ENCODE results near the gene STARD13. TPM values are rescaled to one million over a fixed set of nuclear protein-coding genes. Genes with fewer than 3 reads are reported as not detected.

STARD13 gene
- total RNA-seq, 1 experiment from 2014 or later, result 2.1 TPM

DNA sequence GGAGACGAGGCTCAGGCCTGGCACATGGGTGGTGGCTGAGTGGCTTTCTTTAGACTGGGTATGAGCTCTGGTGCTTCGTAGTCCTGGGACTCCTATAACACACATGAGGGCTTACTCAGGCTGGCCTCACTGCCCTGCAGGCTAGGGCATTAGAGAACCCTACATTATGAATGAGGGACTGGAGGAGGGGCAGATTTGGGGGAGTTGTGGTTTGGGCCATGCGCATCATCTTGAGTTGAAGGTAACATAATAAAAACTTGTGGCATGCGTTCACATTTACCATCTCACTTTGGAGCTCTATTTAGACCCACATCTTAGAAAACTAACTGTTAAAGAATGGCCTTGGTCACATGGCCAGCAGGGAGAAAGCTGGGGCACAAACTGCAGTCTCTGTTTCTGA is 54.2 kb downstream of the STARD13 start:
- Histone ChIP-seq H2BK20ac (ENCODE audit: low read depth, low read length, poor library complexity, severe bottlenecking) (no peak overlapping the region), H2AK5ac (ENCODE audit: insufficient read length, low read length) (no peak overlapping the region), H3K27ac (ENCODE audit: insufficient read length, low read depth, low read length) (no peak overlapping the region), H4K5ac (ENCODE audit: insufficient read length, low read depth, low read length) (no peak overlapping the region), H4K91ac (ENCODE audit: insufficient read length, low read depth, low read length) (no peak overlapping the region), H3K9me3 (ENCODE audit: control insufficient read depth, low read depth, low read length) (no peaks in the 10 kb centered on the region), H2BK12ac (ENCODE audit: insufficient read length, low read depth, low read length) (no peak overlapping the region), H3K4me2 (ENCODE audit: insufficient read depth, insufficient read length, low read length) (no peak overlapping the region), H2BK5ac (ENCODE audit: insufficient read length, low read length) (no peak overlapping the region), H3K4ac (ENCODE audit: low read depth, low read length) (no peak overlapping the region), H2BK120ac (ENCODE audit: low read depth, low read length, poor library complexity, severe bottlenecking) (no peak overlapping the region), H3T11ph (ENCODE audit: low read length) (no peak overlapping the region), H3K79me2 (ENCODE audit: insufficient read depth, low read length) (no peaks in the 10 kb centered on the region), H3K56ac (ENCODE audit: insufficient read length, low read depth, low read length) (no peak overlapping the region), H2BK15ac (ENCODE audit: low read depth, low read length) (no peak overlapping the region), H4K20me1 (ENCODE audit: control insufficient read depth, insufficient read depth, insufficient read length) (no peaks in the 10 kb centered on the region), H3K18ac (ENCODE audit: insufficient read length, low read depth, low read length) (no peak overlapping the region), H3K23ac (ENCODE audit: insufficient read length, low read depth, low read length) (no peak overlapping the region), H3K23me2 (ENCODE audit: insufficient read length, low read depth, low read length, poor library complexity, severe bottlenecking) (no peaks in the 10 kb centered on the region), H2AFZ (ENCODE audit: low read length) (no peak overlapping the region), H3K27me3 (ENCODE audit: insufficient read depth, low read length) (no peaks in the 10 kb centered on the region), H3K9ac (ENCODE audit: extremely low read depth, insufficient read length, low read length) (no peak overlapping the region), H3K14ac (ENCODE audit: insufficient read depth, low read length) (no peak overlapping the region), H3K79me1 (ENCODE audit: insufficient read depth, low read depth, low read length, poor library complexity, severe bottlenecking) (no peaks in the 10 kb centered on the region), H3K4me1 (ENCODE audit: insufficient read depth, low read length) (peaks cover 13% of the 10 kb centered on the region; the same call in 1 of the 2 replicates), H4K8ac (replicated peaks; ENCODE audit: insufficient read length, low read depth, low read length) (no peak overlapping the region)
- Mint-ChIP-seq H3K4me1 (peaks cover 27 to 32% of the 10 kb centered on the region in 2 experiments), H3K27ac (no peak overlapping the region), H3K36me3 (ENCODE audit: insufficient read depth in 1 of 3, low read depth in 3 of 3) (peaks cover 2 to 7% (median 6%) of the 10 kb centered on the region in 3 experiments; a peak in 6 of 7 replicates), H3K9me3 (peaks cover 5 to 10% of the 10 kb centered on the region in 2 experiments; a peak in 4 of 5 replicates), H3K27me3 (ENCODE audit: low read depth) (no peaks in the 10 kb centered on the region), H3K4me3 (no peak overlapping the region)
- no CpG with 5 or more reads among the region's 4 CpGs for WGBS (ENCODE audit: extremely low coverage, insufficient read length, low lambda C conversion rate)
- TF ChIP-seq, protein P1, sequence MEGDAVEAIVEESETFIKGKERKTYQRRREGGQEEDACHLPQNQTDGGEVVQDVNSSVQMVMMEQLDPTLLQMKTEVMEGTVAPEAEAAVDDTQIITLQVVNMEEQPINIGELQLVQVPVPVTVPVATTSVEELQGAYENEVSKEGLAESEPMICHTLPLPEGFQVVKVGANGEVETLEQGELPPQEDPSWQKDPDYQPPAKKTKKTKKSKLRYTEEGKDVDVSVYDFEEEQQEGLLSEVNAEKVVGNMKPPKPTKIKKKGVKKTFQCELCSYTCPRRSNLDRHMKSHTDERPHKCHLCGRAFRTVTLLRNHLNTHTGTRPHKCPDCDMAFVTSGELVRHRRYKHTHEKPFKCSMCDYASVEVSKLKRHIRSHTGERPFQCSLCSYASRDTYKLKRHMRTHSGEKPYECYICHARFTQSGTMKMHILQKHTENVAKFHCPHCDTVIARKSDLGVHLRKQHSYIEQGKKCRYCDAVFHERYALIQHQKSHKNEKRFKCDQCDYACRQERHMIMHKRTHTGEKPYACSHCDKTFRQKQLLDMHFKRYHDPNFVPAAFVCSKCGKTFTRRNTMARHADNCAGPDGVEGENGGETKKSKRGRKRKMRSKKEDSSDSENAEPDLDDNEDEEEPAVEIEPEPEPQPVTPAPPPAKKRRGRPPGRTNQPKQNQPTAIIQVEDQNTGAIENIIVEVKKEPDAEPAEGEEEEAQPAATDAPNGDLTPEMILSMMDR (conservative IDR thresholded peaks at IDR 0.05), result no peak
- no peak for DNase-seq

Data from H9 (cell line).